Left lung (tissue), 10 donors: ENCODE measurements around the gene SLC30A2. TPM values are rescaled to one million over a fixed set of nuclear protein-coding genes. Genes with fewer than 3 reads are reported as not detected.

Experiments
- ATAC-seq: fragments of 200-7000 bp; cut with Tn5 transposase; one replicate; pipeline ENCODE4 v1.9.1; 2020; ENCODE audit warnings: moderate library complexity
- DNase-seq, 4 donors: peaks; one replicate each; pipeline ENCODE4 v3.0.0-alpha.2; 2013 to 2020
- H3K27ac ChIP-seq, 2 donors: fragments of 200-600 bp; sonication (generic) in 1 of 2; one replicate each; pipeline versions ENCODE4 v1.5.0 to v1.8.0; 2020 to 2021
- H3K27me3 ChIP-seq, 2 donors: fragments of 200-600 bp; sonication (generic) in 1 of 2; one replicate each; pipeline versions ENCODE4 v1.5.0 to v1.8.0; 2020 to 2021
- H3K36me3 ChIP-seq, 2 donors: fragments of 200-600 bp; sonication (generic) in 1 of 2; one replicate each; pipeline versions ENCODE4 v1.5.0 to v1.8.0; 2020 to 2021
- H3K4me1 ChIP-seq, 2 donors: fragments of 200-600 bp; one replicate each; pipeline ENCODE4 v1.8.0; 2021
- H3K4me3 ChIP-seq, 2 donors: fragments of 200-600 bp; sonication (generic) in 1 of 2; one replicate each; pipeline versions ENCODE4 v1.5.0 to v1.8.0; 2020 to 2021; ENCODE audit warnings: mild to moderate bottlenecking in 1 of 2
- H3K9me3 ChIP-seq, 2 donors: fragments of 200-600 bp; sonication (generic) in 1 of 2; one replicate each; pipeline versions ENCODE4 v1.5.0 to v1.8.0; 2020 to 2021
- intact Hi-C, 2 donors: fragments of 100-400 bp; cut with DNase I; formaldehyde crosslinking; loops; one replicate each; pipeline versions ENCODE4 v1.11.2 to v1.14.2; 2022
- polyA plus RNA-seq, 6 donors: library from polyadenylated mRNA; unstranded; fragments of 120-200 nt; gene quantifications; one replicate each; pipeline ENCODE4 v1.2.1, GENCODE V29; 2013; ENCODE audit not compliant: insufficient read length in 6 of 6
- total RNA-seq, 2 donors: library from RNA; stranded (reverse); fragmentation: NEBNext Ultra II Directional; extraction: Animal tissue kit (Norgen Biotek cat#: 25700); gene quantifications; one replicate each; pipeline ENCODE4 v1.2.1, GENCODE V29; 2021
- TF ChIP-seq, protein P1 (sequence below), 2 donors: fragments of 200-600 bp; sonication (generic) in 1 of 2; IDR thresholded peaks; one replicate each; pipeline versions ENCODE4 v1.5.0 to v1.8.0; 2021; ENCODE audit warnings: antibody characterized with exemption in 2 of 2
- donor health status: DM: no; HTN: yes; CAD: no.
- donor health status: DM: no; HTN: no; CAD: no.

SLC30A2 gene
- total and polyA plus RNA-seq, 8 donors = 0.14 to 0.29 (median 0.27) TPM; not detected in 1

GRCh38 chr1:26041401-26041800 is 4.5 kb downstream of the SLC30A2 start:
- DNase-seq (no peak), ATAC-seq (no peak)
- TF ChIP-seq, protein P1, sequence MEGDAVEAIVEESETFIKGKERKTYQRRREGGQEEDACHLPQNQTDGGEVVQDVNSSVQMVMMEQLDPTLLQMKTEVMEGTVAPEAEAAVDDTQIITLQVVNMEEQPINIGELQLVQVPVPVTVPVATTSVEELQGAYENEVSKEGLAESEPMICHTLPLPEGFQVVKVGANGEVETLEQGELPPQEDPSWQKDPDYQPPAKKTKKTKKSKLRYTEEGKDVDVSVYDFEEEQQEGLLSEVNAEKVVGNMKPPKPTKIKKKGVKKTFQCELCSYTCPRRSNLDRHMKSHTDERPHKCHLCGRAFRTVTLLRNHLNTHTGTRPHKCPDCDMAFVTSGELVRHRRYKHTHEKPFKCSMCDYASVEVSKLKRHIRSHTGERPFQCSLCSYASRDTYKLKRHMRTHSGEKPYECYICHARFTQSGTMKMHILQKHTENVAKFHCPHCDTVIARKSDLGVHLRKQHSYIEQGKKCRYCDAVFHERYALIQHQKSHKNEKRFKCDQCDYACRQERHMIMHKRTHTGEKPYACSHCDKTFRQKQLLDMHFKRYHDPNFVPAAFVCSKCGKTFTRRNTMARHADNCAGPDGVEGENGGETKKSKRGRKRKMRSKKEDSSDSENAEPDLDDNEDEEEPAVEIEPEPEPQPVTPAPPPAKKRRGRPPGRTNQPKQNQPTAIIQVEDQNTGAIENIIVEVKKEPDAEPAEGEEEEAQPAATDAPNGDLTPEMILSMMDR (IDR thresholded peaks at IDR 0.05) = no peak
- Histone ChIP-seq H3K9me3 (no peaks in the 10 kb centered on the region), H3K4me1 (peaks cover 6 to 13% of the 10 kb centered on the region in 2 donors), H3K27ac (no peak overlapping the region), H3K27me3 (peaks cover 22 to 80% of the 10 kb centered on the region in 2 donors), H3K36me3 (no peaks in the 10 kb centered on the region), H3K4me3 (no peak overlapping the region)
- intact Hi-C loops = no loop called here

DNA sequence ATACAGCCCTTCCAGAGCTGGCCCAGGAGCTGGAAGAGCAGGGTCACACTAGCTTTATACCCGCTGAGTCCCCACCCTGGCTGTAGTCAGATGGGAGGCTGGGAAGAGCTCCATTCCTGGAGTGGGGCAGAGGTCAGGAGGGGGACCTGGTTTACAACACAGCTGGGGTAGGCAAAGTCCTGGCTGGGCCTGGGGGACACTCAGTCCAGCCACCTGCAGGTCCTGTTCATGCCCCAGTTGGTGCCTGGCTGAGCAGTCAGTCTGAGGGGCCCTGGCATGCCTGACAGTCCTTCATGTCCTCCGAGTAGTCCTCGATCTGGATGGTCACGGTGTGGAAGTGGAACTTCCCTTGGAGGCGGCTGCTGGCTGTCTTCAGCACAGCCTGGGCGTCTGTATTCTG is 7.0 kb downstream of the SLC30A2 start:
- no peak for ATAC-seq
- no peak for DNase-seq
- no peak overlapping the region for H3K4me3 ChIP-seq
- no peaks in the 10 kb centered on the region for H3K36me3 ChIP-seq
- TF ChIP-seq, protein P1 (IDR thresholded peaks at IDR 0.05) = no peak
- peaks cover 0 to 14% of the 10 kb centered on the region in 2 donors for H3K4me1 ChIP-seq
- H3K27ac ChIP-seq = no peak overlapping the region
- H3K27me3 ChIP-seq = peaks cover 0 to 66% of the 10 kb centered on the region in 2 donors
- H3K9me3 ChIP-seq = no peaks in the 10 kb centered on the region
- intact Hi-C loops = loop anchor here in 1 of 2 donors (10.0 kb wide), 1 partner anchor 126 kb away; the partner anchor contains the start of genes C1orf232 and ZNF593

DNA sequence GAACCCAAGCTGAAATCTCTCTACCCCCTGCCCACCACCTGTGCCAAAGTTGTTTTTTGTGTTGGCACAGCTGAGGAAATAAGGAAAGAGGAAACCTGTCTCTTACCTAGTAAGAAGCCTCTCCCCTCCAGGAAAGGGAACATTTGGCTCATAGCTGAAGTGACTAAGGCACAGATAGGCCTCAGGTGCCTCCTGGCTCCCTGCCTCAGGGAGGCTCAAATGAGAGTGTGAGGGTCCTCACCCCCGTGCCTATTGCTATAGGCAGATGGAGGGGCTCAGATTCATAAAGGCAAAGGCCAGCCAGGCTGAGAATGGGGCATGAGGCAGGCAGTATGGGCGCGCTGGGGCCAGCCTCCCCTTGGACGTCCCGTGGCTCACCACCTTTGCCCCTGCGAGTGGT is 7.4 kb downstream of the SLC30A2 start:
- DNase-seq (no peak), ATAC-seq (no peak)
- Histone ChIP-seq H3K27me3 (peaks cover 0 to 66% of the 10 kb centered on the region in 2 donors), H3K9me3 (no peaks in the 10 kb centered on the region), H3K4me3 (no peak overlapping the region), H3K4me1 (peaks cover 0 to 14% of the 10 kb centered on the region in 2 donors), H3K27ac (no peak overlapping the region), H3K36me3 (no peaks in the 10 kb centered on the region)
- intact Hi-C loops = loop anchor here in 1 of 2 donors (10.0 kb wide), 1 partner anchor 126 kb away; the partner anchor contains the start of genes C1orf232 and ZNF593
- TF ChIP-seq, protein P1 (IDR thresholded peaks at IDR 0.05) = no peak

GRCh38 chr1:26037904-26038303 is 8.0 kb downstream of the SLC30A2 start:
- TF ChIP-seq, protein P1 (IDR thresholded peaks at IDR 0.05) = no peak
- DNase-seq (no peak), ATAC-seq (no peak)
- no peak overlapping the region for H3K27ac ChIP-seq
- no peak overlapping the region for H3K4me3 ChIP-seq
- H3K9me3 ChIP-seq = no peaks in the 10 kb centered on the region
- H3K27me3 ChIP-seq = peaks cover 0 to 62% of the 10 kb centered on the region in 2 donors
- intact Hi-C loops = loop anchor here in 1 of 2 donors (10.0 kb wide), 1 partner anchor 127 kb away; the partner anchor contains the start of genes C1orf232 and ZNF593
- peaks cover 0 to 14% of the 10 kb centered on the region in 2 donors for H3K4me1 ChIP-seq
- no peaks in the 10 kb centered on the region for H3K36me3 ChIP-seq

- H3K4me3 ChIP-seq = no peak overlapping the region
- DNase-seq = no peak
- ATAC-seq = no peak
- no peaks in the 10 kb centered on the region for H3K36me3 ChIP-seq
- H3K4me1 ChIP-seq = peaks cover 0 to 14% of the 10 kb centered on the region in 2 donors
- no peaks in the 10 kb centered on the region for H3K9me3 ChIP-seq
- H3K27me3 ChIP-seq = peaks cover 0 to 51% of the 10 kb centered on the region in 2 donors
- H3K27ac ChIP-seq = no peak overlapping the region
- intact Hi-C loops = loop anchor here in 1 of 2 donors (10.0 kb wide), 1 partner anchor 128 kb away; the partner anchor contains the start of genes C1orf232 and ZNF593
- TF ChIP-seq, protein P1 (IDR thresholded peaks at IDR 0.05) = no peak
These were observed 9.1 kb downstream of the SLC30A2 start for GRCh38 chr1:26036756-26037281.
